Endothelial cell of umbilical vein (primary cell): ENCODE results near the gene CELF2. TPM values are rescaled to one million over a fixed set of nuclear protein-coding genes. Genes with fewer than 3 reads are reported as not detected.
A peak's percentile ranks its signal among the peaks of the same experiment; 100 is the strongest.

Experiments
- BruUV-seq: library from RNA; stranded (reverse); fragments of 400-500 nt; replicated peaks from 2 replicates; lab custom pipeline; 2021; lab: Mats Ljungman, UMichigan
- CTCF ChIA-PET: fragments of 300-600, 350-600 bp; sonication (Branson Sonifier 250); formaldehyde crosslinking; loops from one replicate; lab custom pipeline; 2021; ENCODE audit warnings: antibody characterized with exemption, inconsistent platforms; lab: Charles Lee
- POLR2A ChIA-PET: fragments of 300-600, 350-600 bp; sonication (Branson Sonifier 250); formaldehyde crosslinking; loops from one replicate; lab custom pipeline; 2021; ENCODE audit warnings: antibody characterized with exemption, inconsistent platforms; lab: Charles Lee
- DNase-seq: peaks from one replicate; pipeline ENCODE4 v3.0.0-alpha.2; 2011; ENCODE audit warnings: low read depth, low spot score
- FAIRE-seq: peaks from 2 replicates; lab custom pipeline; 2011; peaks lifted over from hg19 to GRCh38; lab: Jason Lieb, UNC
- H2AFZ ChIP-seq: 2 replicates; pipeline ENCODE4 v1.6.0; 2012; ENCODE audit warnings: low read depth, low read length, control low read depth, inconsistent platforms
- H3K27ac ChIP-seq: 2 replicates; pipeline ENCODE4 v1.5.1; 2011; ENCODE audit warnings: low read depth, mild to moderate bottlenecking, control low read depth, low read length, moderate library complexity; ENCODE audit not compliant: insufficient read depth
- H3K27me3 ChIP-seq, 2 experiments: 2 replicates each; pipeline versions ENCODE4 v1.6.0 to v1.6.1; 2011; ENCODE audit warnings: low read length in 2 of 2, mixed read lengths in 1 of 2; ENCODE audit not compliant: control insufficient read depth in 2 of 2, insufficient read depth in 2 of 2
- H3K36me3 ChIP-seq, 2 experiments: 2 replicates in 1 of 2; 3 replicates in 1 of 2; pipeline ENCODE4 v1.5.1; 2011; ENCODE audit warnings: low read length in 2 of 2, mild to moderate bottlenecking in 1 of 2, moderate library complexity in 1 of 2; ENCODE audit not compliant: control insufficient read depth in 2 of 2, insufficient read depth in 2 of 2; ENCODE audit errors: extremely low read depth in 1 of 2
- H3K4me1 ChIP-seq: 3 replicates; pipeline ENCODE4 v1.5.1; 2011; ENCODE audit warnings: mild to moderate bottlenecking, low read length; ENCODE audit not compliant: control insufficient read depth, insufficient read depth; ENCODE audit errors: extremely low read depth
- H3K4me2 ChIP-seq: 2 replicates; pipeline ENCODE4 v1.6.1; 2011; ENCODE audit warnings: low read length, control low read depth, mixed read lengths; ENCODE audit not compliant: insufficient read depth
- H3K4me3 ChIP-seq, 3 experiments: fragments of 200-600 bp in 1 of 3; sonication (generic), shearing (Covaris generic) in 1 of 3; replicated peaks in 1 of 3; 2 replicates each; pipeline ENCODE4 v1.5.1; 2011 to 2016; ENCODE audit warnings: control low read depth in 3 of 3, low read length in 3 of 3, mild to moderate bottlenecking in 2 of 3, inconsistent platforms in 1 of 3, low read depth in 1 of 3, moderate library complexity in 1 of 3; ENCODE audit not compliant: insufficient read depth in 1 of 3
- H3K79me2 ChIP-seq: 2 replicates; pipeline ENCODE4 v1.6.0; 2012; ENCODE audit warnings: low read length, inconsistent platforms; ENCODE audit not compliant: control insufficient read depth, insufficient read depth
- H3K9ac ChIP-seq: replicated peaks from 2 replicates; pipeline ENCODE3; 2011; ENCODE audit warnings: low read length, control low read depth; ENCODE audit not compliant: insufficient read depth; ENCODE audit errors: extremely low read depth
- H3K9me1 ChIP-seq: replicated peaks from 3 replicates; pipeline ENCODE4 v1.6.0; 2011; ENCODE audit warnings: mild to moderate bottlenecking, low read length; ENCODE audit not compliant: control insufficient read depth, insufficient read depth; ENCODE audit errors: extremely low read depth
- H3K9me3 ChIP-seq: replicated peaks from 2 replicates; pipeline ENCODE4 v1.5.1; 2012; ENCODE audit warnings: low read length, inconsistent platforms; ENCODE audit not compliant: control insufficient read depth, insufficient read depth
- H4K20me1 ChIP-seq: replicated peaks from 2 replicates; pipeline ENCODE3; 2011; ENCODE audit warnings: mild to moderate bottlenecking, low read length; ENCODE audit not compliant: control insufficient read depth, insufficient read depth; ENCODE audit errors: extremely low read depth
- EZH2 ChIP-seq: IDR thresholded peaks from 2 replicates; pipeline ENCODE4 v1.6.1; 2012; ENCODE audit warnings: borderline replicate concordance, low read depth, mild to moderate bottlenecking, moderate library complexity, low read length, inconsistent platforms; ENCODE audit not compliant: severe bottlenecking
- FOS ChIP-seq: IDR thresholded peaks from 2 replicates; pipeline ENCODE4 v1.6.1; 2011; ENCODE audit warnings: mild to moderate bottlenecking, low read length, moderate library complexity, borderline replicate concordance; ENCODE audit not compliant: insufficient read depth
- GATA2 ChIP-seq: IDR thresholded peaks from 2 replicates; pipeline ENCODE4 v1.7.0; 2011; ENCODE audit warnings: low read depth, mild to moderate bottlenecking, moderate library complexity, mixed read lengths, low read length; ENCODE audit not compliant: insufficient read length, insufficient read depth
- JUN ChIP-seq: IDR thresholded peaks from 2 replicates; pipeline ENCODE4 v1.6.1; 2011; ENCODE audit warnings: borderline replicate concordance, low read depth; ENCODE audit not compliant: insufficient read length, insufficient read depth
- MAX ChIP-seq: IDR thresholded peaks from 2 replicates; pipeline ENCODE4 v1.6.1; 2011; ENCODE audit not compliant: insufficient read depth, insufficient read length
- POLR2A ChIP-seq: IDR thresholded peaks from 2 replicates; pipeline ENCODE4 v1.6.1; 2012; ENCODE audit warnings: low read depth, mild to moderate bottlenecking, control low read depth, low read length
- dilution Hi-C: fragments of 300-500 bp; cut with MboI; formaldehyde crosslinking; loops from one replicate; pipeline ENCODE4 v1.15.0; 2019; ENCODE audit warnings: low sequenced_read_pairs; ENCODE audit not compliant: extremely low pct_ligation_motif_present
- intact Hi-C: fragments of 100-400 bp; cut with micrococcal nuclease; formaldehyde crosslinking; loops from one replicate; pipeline ENCODE4 v1.10.0; 2022
- polyA plus RNA-seq, 4 experiments: library from polyadenylated mRNA; depleted of rRNA in 3 of 4; stranded (reverse) in 3 of 4; unstranded in 1 of 4; fragments of >200 nt; gene quantifications; 2 replicates each; pipeline versions ENCODE4 v1.2.1 to v1.2.3, GENCODE V29; 2011 to 2012; ENCODE audit warnings: missing spikeins in 1 of 4
- total RNA-seq: library from RNA; stranded (reverse); gene quantifications from 2 replicates; pipeline ENCODE4 v1.2.3, GENCODE V29; 2021
- TF ChIP-seq, protein P1 (sequence below), 2 donors: IDR thresholded peaks; 1 replicate in 1 of 2; 2 replicates in 1 of 2; pipeline ENCODE4 v1.5.1; 2011; ENCODE audit warnings: low read length in 2 of 2, mild to moderate bottlenecking in 2 of 2, moderate library complexity in 2 of 2, control low read depth in 1 of 2, inconsistent platforms in 1 of 2, low read depth in 1 of 2; ENCODE audit not compliant: insufficient read depth in 1 of 2; ENCODE audit errors: extremely low read depth in 1 of 2

The CELF2 gene
- total and polyA plus RNA-seq, 2 donors (not counting 3 experiments of a cell fraction or from before 2014, with no cell fraction given): 21.6 to 42.6 TPM

GRCh38 chr10:11113156-11113555, 95.5 kb downstream of the CELF2 start:
- POLR2A ChIA-PET: no interaction called here
- no peak overlapping the region for H3K4me2 ChIP-seq
- no peak for TF ChIP-seq JUN
- TF ChIP-seq, protein P1, sequence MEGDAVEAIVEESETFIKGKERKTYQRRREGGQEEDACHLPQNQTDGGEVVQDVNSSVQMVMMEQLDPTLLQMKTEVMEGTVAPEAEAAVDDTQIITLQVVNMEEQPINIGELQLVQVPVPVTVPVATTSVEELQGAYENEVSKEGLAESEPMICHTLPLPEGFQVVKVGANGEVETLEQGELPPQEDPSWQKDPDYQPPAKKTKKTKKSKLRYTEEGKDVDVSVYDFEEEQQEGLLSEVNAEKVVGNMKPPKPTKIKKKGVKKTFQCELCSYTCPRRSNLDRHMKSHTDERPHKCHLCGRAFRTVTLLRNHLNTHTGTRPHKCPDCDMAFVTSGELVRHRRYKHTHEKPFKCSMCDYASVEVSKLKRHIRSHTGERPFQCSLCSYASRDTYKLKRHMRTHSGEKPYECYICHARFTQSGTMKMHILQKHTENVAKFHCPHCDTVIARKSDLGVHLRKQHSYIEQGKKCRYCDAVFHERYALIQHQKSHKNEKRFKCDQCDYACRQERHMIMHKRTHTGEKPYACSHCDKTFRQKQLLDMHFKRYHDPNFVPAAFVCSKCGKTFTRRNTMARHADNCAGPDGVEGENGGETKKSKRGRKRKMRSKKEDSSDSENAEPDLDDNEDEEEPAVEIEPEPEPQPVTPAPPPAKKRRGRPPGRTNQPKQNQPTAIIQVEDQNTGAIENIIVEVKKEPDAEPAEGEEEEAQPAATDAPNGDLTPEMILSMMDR (IDR thresholded peaks at IDR 0.05; ENCODE audit: extremely low read depth in 1 of 2, insufficient read depth in 1 of 2, low read depth in 1 of 2, low read length in 2 of 2): peak in 1 of 2 donors; percentile 4
- H3K9ac ChIP-seq: no peak overlapping the region
- FAIRE-seq: peak; percentile 37
- H3K4me3 ChIP-seq: no peak overlapping the region
- no peaks in the 10 kb centered on the region for H4K20me1 ChIP-seq
- H3K79me2 ChIP-seq: no peaks in the 10 kb centered on the region
- H3K36me3 ChIP-seq: no peaks in the 10 kb centered on the region
- intact Hi-C loops: loop anchor here (1.0 kb wide), 1 partner anchor 157 kb away; no protein-coding TSS in a partner anchor
- no peaks in the 10 kb centered on the region for H3K4me1 ChIP-seq
- no peak overlapping the region for H3K27ac ChIP-seq
- DNase-seq: no peak
- dilution Hi-C loops: no loop called here
- H3K9me3 ChIP-seq: no peaks in the 10 kb centered on the region
- H2AFZ ChIP-seq: no peak overlapping the region
- no peaks in the 10 kb centered on the region for H3K27me3 ChIP-seq
- CTCF ChIA-PET: interaction anchor here (0.9 to 2.0 kb wide), 6 partner anchors 11 to 1770 kb away, joined by 3 to 8 read pairs (median 4); no protein-coding TSS in a partner anchor
- BruUV-seq: no TSS peak
- H3K9me1 ChIP-seq: no peaks in the 10 kb centered on the region

- no peak for FAIRE-seq
- Histone ChIP-seq H3K4me2 (no peak overlapping the region), H3K9me3 (no peaks in the 10 kb centered on the region), H3K36me3 (no peaks in the 10 kb centered on the region), H3K4me1 (no peaks in the 10 kb centered on the region), H3K4me3 (no peak overlapping the region), H3K79me2 (no peaks in the 10 kb centered on the region), H3K27ac (no peak overlapping the region), H2AFZ (no peak overlapping the region), H4K20me1 (no peaks in the 10 kb centered on the region), H3K27me3 (no peaks in the 10 kb centered on the region), H3K9me1 (no peaks in the 10 kb centered on the region), H3K9ac (no peak overlapping the region)
- POLR2A ChIA-PET: no interaction called here
- DNase-seq: no peak
- intact Hi-C loops: no loop called here
- dilution Hi-C loops: no loop called here
- BruUV-seq: no TSS peak
- CTCF ChIA-PET: interaction anchor here (1.3 kb wide), 1 partner anchor 156 kb away, joined by 7 read pairs; no protein-coding TSS in a partner anchor
- TF ChIP-seq GATA2 (no peak), MAX (no peak), FOS (no peak), EZH2 (no peak), JUN (no peak), POLR2A (no peak)
These were observed 96.6 kb downstream of the CELF2 start for GRCh38 chr10:11114269-11114668.
